ENCODE results near the gene DSC2. TPM values are rescaled to one million over a fixed set of nuclear protein-coding genes. Genes with fewer than 3 reads are reported as not detected.

Gene DSC2
- total RNA-seq, 1 donor from 2014 or later: 26.0 TPM

- peak; percentile 51 for DNase-seq
- peak; percentile 47 for ATAC-seq (ENCODE audit: poor library complexity)
- intact Hi-C loops (cut with DNase I): loop anchor here (5.0 kb wide), 1 partner anchor 397 kb away; the partner anchor contains the start of gene DSG2
These were observed 1.6 kb downstream of the DSC2 start for GRCh38 chr18:31100436-31101182.

- intact Hi-C loops (cut with DNase I): loop anchor here (5.0 kb wide), 1 partner anchor 398 kb away; the partner anchor contains the start of gene DSG2
- ATAC-seq (ENCODE audit: poor library complexity): no peak
- DNase-seq: no peak
These were observed 2.6 kb downstream of the DSC2 start for GRCh38 chr18:31099450-31100230.

- DNase-seq: no peak
- intact Hi-C loops (cut with DNase I): no loop called here
- no peak for ATAC-seq (ENCODE audit: poor library complexity)
These were observed 3.3 kb downstream of the DSC2 start for GRCh38 chr18:31098878-31099277.

GRCh38 chr18:31097666-31098065, 4.6 kb downstream of the DSC2 start:
- ATAC-seq (ENCODE audit: poor library complexity) (no peak), DNase-seq (no peak)
- intact Hi-C loops (cut with DNase I): no loop called here

GRCh38 chr18:31093880-31094279, 8.3 kb downstream of the DSC2 start:
- ATAC-seq (ENCODE audit: poor library complexity): no peak
- DNase-seq: no peak
- intact Hi-C loops (cut with DNase I): no loop called here

- no peak for DNase-seq
- ATAC-seq (ENCODE audit: poor library complexity): no peak
- intact Hi-C loops (cut with DNase I): no loop called here
These were observed 8.9 kb downstream of the DSC2 start for GRCh38 chr18:31093294-31093693.

- DNase-seq: no peak
- ATAC-seq (ENCODE audit: poor library complexity): peak; percentile 90
- intact Hi-C loops (cut with DNase I): no loop called here
These were observed 10.9 kb downstream of the DSC2 start for GRCh38 chr18:31091350-31091749.

- intact Hi-C loops (cut with DNase I): loop anchor here (10.0 kb wide), 1 partner anchor 436 kb away; no protein-coding TSS in a partner anchor
- DNase-seq: no peak
- no peak for ATAC-seq (ENCODE audit: poor library complexity)
These were observed 13.7 kb downstream of the DSC2 start for GRCh38 chr18:31088532-31088931.

- DNase-seq (no peak), ATAC-seq (ENCODE audit: poor library complexity) (no peak)
- intact Hi-C loops (cut with DNase I): loop anchor here (10.0 kb wide), 1 partner anchor 445 kb away; no protein-coding TSS in a partner anchor
These were observed 22.2 kb downstream of the DSC2 start for GRCh38 chr18:31079973-31080372.

- no peak for DNase-seq
- no peak for ATAC-seq (ENCODE audit: poor library complexity)
- intact Hi-C loops (cut with DNase I): no loop called here
These were observed 24.3 kb downstream of the DSC2 start for GRCh38 chr18:31077878-31078277.

GRCh38 chr18:31072175-31072574, 30.0 kb downstream of the DSC2 start:
- intact Hi-C loops (cut with DNase I): no loop called here
- DNase-seq (no peak), ATAC-seq (ENCODE audit: poor library complexity) (no peak)

GRCh38 chr18:31070206-31070605, 32.0 kb downstream of the DSC2 start:
- intact Hi-C loops (cut with DNase I): no loop called here
- ATAC-seq (ENCODE audit: poor library complexity) (no peak), DNase-seq (no peak)

- no peak for ATAC-seq (ENCODE audit: poor library complexity)
- no peak for DNase-seq
- intact Hi-C loops (cut with DNase I): no loop called here
These were observed 36.0 kb downstream of the DSC2 start for GRCh38 chr18:31066266-31066665.

- intact Hi-C loops (cut with DNase I): no loop called here
- ATAC-seq (ENCODE audit: poor library complexity) (no peak), DNase-seq (no peak)
These were observed 37.0 kb downstream of the DSC2 start for GRCh38 chr18:31065036-31065773.

GRCh38 chr18:31064130-31064529, 38.1 kb downstream of the DSC2 start:
- DNase-seq (no peak), ATAC-seq (ENCODE audit: poor library complexity) (no peak)
- intact Hi-C loops (cut with DNase I): no loop called here

- DNase-seq (no peak), ATAC-seq (ENCODE audit: poor library complexity) (no peak)
- intact Hi-C loops (cut with DNase I): no loop called here
These were observed 40.3 kb downstream of the DSC2 start for GRCh38 chr18:31061945-31062344.

- DNase-seq (no peak), ATAC-seq (ENCODE audit: poor library complexity) (no peak)
- intact Hi-C loops (cut with DNase I): no loop called here
These were observed 43.3 kb downstream of the DSC2 start for GRCh38 chr18:31058897-31059296.

- ATAC-seq (ENCODE audit: poor library complexity) (no peak), DNase-seq (no peak)
- intact Hi-C loops (cut with DNase I): no loop called here
These were observed 44.3 kb downstream of the DSC2 start for GRCh38 chr18:31057917-31058316.

GRCh38 chr18:31057051-31057450, 45.2 kb downstream of the DSC2 start:
- ATAC-seq (ENCODE audit: poor library complexity) (no peak), DNase-seq (no peak)
- intact Hi-C loops (cut with DNase I): no loop called here

All from Right ventricle myocardium superior (tissue), 1 donor.